LNCAP (cell line): ENCODE measurements around the gene ENHO.

Source experiments
- TF ChIP-seq, protein P1 (sequence below): fragments of 450-650 bp; IDR thresholded peaks from 2 replicates; pipeline ENCODE4 v1.5.1; 2017; ENCODE audit warnings: mild to moderate bottlenecking

ENHO gene

DNA sequence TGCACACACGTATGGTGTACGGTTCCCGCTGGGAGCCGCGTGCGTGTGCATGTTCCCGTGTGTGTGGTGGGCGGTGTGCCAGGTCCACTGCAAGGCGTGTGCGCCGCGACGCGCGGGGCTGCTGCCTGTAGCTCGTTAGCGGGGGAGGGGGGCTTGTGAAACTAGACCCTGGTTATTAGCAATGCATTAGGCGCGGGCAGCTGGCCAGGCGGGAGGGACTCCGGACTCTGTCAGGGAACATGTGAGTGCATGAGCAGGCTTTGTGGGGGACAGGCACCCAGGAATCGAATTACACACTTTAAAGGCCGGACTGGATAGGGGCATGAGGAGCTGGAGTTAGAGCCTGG lies 32.2 kb upstream of the ENHO start:
- TF ChIP-seq, protein P1, sequence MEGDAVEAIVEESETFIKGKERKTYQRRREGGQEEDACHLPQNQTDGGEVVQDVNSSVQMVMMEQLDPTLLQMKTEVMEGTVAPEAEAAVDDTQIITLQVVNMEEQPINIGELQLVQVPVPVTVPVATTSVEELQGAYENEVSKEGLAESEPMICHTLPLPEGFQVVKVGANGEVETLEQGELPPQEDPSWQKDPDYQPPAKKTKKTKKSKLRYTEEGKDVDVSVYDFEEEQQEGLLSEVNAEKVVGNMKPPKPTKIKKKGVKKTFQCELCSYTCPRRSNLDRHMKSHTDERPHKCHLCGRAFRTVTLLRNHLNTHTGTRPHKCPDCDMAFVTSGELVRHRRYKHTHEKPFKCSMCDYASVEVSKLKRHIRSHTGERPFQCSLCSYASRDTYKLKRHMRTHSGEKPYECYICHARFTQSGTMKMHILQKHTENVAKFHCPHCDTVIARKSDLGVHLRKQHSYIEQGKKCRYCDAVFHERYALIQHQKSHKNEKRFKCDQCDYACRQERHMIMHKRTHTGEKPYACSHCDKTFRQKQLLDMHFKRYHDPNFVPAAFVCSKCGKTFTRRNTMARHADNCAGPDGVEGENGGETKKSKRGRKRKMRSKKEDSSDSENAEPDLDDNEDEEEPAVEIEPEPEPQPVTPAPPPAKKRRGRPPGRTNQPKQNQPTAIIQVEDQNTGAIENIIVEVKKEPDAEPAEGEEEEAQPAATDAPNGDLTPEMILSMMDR: no peak

DNA sequence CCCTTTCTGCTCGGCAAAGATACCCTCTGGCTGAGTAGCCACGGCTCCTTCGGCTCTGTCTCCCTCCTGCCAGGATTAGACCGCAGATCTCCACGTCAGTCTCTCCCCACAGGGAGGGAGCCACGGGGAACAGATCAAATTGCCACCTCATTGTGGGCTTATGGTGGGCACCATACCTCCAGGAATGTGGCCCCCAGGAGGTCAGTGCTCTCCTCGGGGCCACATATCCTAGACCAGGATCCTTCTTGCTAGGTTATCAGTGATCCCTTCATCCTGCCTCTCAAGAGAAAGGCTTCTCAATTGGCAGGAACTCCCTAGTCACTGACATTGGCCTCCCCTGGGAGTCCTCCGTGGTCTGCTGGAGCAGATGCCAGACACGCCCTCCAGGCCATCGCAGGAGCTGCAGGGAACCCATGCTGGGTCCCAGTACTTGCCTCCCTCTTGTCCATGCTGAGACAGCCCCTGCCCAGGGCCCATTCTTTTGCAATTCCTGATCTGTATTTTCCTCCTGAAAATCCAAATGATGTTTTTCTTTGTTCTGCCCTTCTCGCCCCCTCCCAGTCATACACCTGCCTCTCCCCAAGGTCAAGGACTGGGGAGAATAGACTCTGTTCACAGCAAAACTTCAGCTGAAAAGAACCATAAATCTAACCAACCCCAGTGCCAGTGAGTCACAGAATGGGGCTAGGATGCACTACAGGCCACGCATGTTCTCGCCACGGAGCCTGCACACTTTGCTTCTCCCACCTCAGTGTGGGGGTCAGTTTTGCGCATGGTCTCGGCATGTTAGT lies 31.6 kb upstream of the ENHO start:
- TF ChIP-seq, protein P1: no peak

DNA sequence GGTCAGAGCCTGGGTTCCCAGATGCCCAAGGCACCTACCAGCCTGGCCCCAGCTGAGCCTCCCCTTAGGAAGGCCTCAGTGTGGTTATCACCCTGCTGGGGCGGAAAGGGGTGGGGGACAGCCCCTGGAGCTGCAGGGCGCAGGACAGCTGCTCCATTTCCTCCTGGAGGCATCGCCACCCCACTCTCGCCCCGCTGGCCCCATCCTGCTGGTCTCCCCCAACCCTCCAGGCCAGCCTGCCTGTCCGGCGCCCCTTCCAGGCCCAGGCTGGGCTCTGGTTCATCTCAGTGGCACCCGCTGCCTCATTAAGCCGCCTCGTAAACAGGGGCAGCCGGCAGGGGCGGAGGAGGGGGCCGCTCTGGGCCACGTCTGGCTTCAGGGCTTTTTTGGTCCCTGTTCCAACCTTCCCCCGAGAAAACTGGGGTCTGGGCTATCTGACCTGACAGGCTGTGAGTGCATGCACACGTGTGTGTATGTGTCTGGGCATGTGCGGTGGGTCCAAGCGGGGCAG lies 30.8 kb upstream of the ENHO start:
- TF ChIP-seq, protein P1: no peak

DNA sequence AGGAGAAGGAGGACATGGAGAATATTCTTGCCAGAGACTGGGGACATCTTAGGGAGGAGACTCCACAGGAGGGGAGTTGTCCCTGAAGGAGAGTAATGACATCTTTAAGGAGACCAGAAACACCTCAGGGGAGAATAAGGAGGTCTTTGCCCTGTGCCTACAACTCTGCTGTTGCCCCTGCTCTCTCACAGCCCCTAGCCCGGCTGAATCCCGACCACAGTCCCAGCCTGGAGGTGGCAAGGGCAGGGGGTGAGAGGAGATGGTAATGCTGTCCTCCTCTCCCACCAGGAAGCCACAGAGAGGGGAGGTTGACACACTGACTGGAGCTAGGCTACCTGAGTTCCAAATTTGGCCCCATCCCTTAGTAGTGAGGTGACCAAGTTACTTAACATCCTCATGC lies 30.2 kb upstream of the ENHO start:
- TF ChIP-seq, protein P1: no peak

DNA sequence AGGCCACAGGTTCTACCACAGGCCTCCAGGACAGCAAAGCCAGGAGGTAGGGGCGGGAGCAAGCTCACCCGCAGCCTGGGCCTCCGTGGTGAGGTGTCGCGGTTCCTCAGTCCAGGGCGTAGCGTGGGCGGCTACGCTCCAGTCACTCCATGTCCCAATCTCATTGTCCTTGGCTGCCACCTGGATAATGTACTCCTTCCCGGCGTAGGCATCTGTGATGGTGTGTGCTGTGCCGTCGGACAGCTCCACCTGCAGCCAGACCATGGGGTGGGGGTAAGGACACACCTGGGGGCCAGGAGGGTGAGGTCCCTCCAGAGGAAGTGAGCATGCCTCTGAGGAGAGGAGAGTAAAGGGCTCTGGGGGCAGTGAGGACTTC lies 29.8 kb upstream of the ENHO start:
- TF ChIP-seq, protein P1: no peak

DNA sequence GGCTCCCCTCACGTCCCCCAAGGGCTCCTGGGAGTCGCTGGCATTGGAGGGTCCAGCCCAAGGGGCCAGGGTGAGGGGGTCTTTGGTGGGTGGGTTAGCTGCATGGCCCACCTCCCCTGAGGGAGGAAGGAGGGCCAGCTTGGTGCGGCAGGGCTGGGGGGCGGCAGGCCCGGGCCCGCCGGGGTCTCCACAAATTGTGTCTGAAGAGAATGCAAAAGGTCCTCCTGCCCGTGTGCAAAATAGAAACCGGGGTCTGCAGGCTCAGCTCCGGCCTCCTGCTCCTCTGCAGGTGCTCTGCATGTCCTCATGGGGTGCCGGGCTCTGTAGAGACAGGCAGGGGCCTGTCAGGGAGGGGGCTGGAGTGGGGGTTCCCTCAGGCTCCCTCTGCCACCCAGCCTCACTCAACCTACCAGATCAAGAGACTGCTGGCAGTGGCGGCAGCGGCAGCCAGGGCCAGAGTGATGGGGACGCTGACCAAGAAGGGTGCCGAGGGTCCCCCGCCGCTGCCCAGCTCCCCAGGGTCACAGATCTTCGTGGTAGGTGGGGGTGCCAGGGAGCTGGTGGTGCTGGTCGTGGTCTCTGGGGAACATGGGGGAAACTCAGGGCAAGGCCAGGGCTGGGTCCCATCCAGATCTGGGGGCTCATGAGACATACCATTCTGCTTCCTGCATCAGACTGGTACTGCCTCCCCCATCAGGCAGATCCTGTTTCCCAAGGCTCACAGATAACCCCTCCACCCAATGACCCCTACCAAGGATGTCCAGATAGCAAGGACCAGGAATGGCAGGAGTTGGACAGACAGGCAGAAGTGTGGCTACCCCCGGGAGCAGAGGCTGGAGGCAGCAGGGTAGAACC lies 29.2 kb upstream of the ENHO start:
- TF ChIP-seq, protein P1: no peak

- TF ChIP-seq, protein P1: no peak
Measured at GRCh38 chr9:34550681-34551270, 28.0 kb upstream of the ENHO start.
